K562 (cell line): ENCODE data around the gene GPN3. TPM values are rescaled to one million over a fixed set of nuclear protein-coding genes. Genes with fewer than 3 reads are reported as not detected.
"Not testable (repeated sequence)": the region's sequence is repeated elsewhere in the genome, so short reads cannot be mapped to it uniquely, and the experiment has no call there.

Experiments
- ATAC-seq: fragments of 200-7000 bp; cut with Tn5 transposase; 3 replicates; pipeline ENCODE4 v1.9.1; 2020; ENCODE audit warnings: moderate library complexity
- BruUV-seq: library from RNA; stranded (reverse); fragments of 400-500 nt; replicated peaks from 2 replicates; lab custom pipeline; 2021; lab: Mats Ljungman, UMichigan
- CTCF ChIA-PET: fragments of 300-600 bp; formaldehyde crosslinking; extraction: SDS; loops from one replicate; lab custom pipeline; 2021; ENCODE audit warnings: low intra/inter-chr PET ratio; lab: Yijun Ruan, JAX
- POLR2A ChIA-PET: fragments of 300-600, 350-650 bp; sonication (Branson Sonifier 250); formaldehyde crosslinking; extraction: SDS; loops from one replicate; lab custom pipeline; 2021; ENCODE audit warnings: antibody characterized with exemption, inconsistent platforms; lab: Yijun Ruan, JAX
- DNase-seq, 4 experiments: peaks; one replicate each; pipeline versions ENCODE4 v3.0.0 to v3.0.0-alpha.2; 2011 to 2018; ENCODE audit warnings: low spot score in 3 of 4, mixed read lengths in 3 of 4; ENCODE audit errors: extremely low read depth in 1 of 4
- FAIRE-seq: peaks from 2 replicates; lab custom pipeline; 2011; peaks lifted over from hg19 to GRCh38; lab: Jason Lieb, UNC
- H2AFZ ChIP-seq: 2 replicates; pipeline ENCODE4 v1.6.0; 2011; ENCODE audit warnings: low read depth, low read length, control low read depth, inconsistent platforms
- H3K27ac ChIP-seq: fragments of 200-600 bp; 3 replicates; pipeline ENCODE4 v1.8.0; 2011; ENCODE audit warnings: low read depth, mild to moderate bottlenecking, control low read depth, inconsistent platforms, low read length, moderate library complexity, mixed read lengths; ENCODE audit errors: extremely low read depth
- H3K27me3 ChIP-seq, 2 experiments: fragments of 300-600 bp in 1 of 2; 2 replicates in 1 of 2; 3 replicates in 1 of 2; pipeline versions ENCODE4 v1.6.0 to v1.8.0; 2011; ENCODE audit warnings: inconsistent platforms in 2 of 2, low read length in 2 of 2, mild to moderate bottlenecking in 1 of 2, mixed read lengths in 1 of 2, moderate library complexity in 1 of 2; ENCODE audit not compliant: control insufficient read depth in 2 of 2, insufficient read depth in 2 of 2
- H3K36me3 ChIP-seq: fragments of 300-600 bp; 3 replicates; pipeline ENCODE4 v1.8.0; 2011; ENCODE audit warnings: mild to moderate bottlenecking, low read length, inconsistent platforms; ENCODE audit not compliant: control insufficient read depth, insufficient read depth
- H3K4me1 ChIP-seq, 2 experiments: fragments of 200-600 bp in 1 of 2; replicated peaks in 1 of 2; 2 replicates in 1 of 2; 3 replicates in 1 of 2; pipeline versions ENCODE4 v1.5.1 to v1.8.0; 2011; ENCODE audit warnings: inconsistent platforms in 2 of 2, low read length in 2 of 2, mild to moderate bottlenecking in 1 of 2, mixed read lengths in 1 of 2, moderate library complexity in 1 of 2; ENCODE audit not compliant: control insufficient read depth in 2 of 2, insufficient read depth in 2 of 2
- H3K4me2 ChIP-seq: 2 replicates; pipeline ENCODE4 v1.6.1; 2011; ENCODE audit warnings: low read length, control low read depth, inconsistent platforms, mixed read lengths; ENCODE audit not compliant: insufficient read depth
- H3K4me3 ChIP-seq: fragments of 200-600 bp; sonication (generic), shearing (Covaris generic); 2 replicates; pipeline ENCODE4 v1.5.1; 2016; ENCODE audit warnings: control low read depth, inconsistent platforms
- H3K79me2 ChIP-seq: fragments of 200-600 bp; 3 replicates; pipeline ENCODE4 v1.8.0; 2011; ENCODE audit warnings: low read length, inconsistent platforms; ENCODE audit not compliant: control insufficient read depth, insufficient read depth
- H3K9ac ChIP-seq, 2 experiments: 2 replicates each; pipeline versions ENCODE4 v1.6.0 to v1.6.1; 2011; ENCODE audit warnings: low read depth in 2 of 2, low read length in 2 of 2, control low read depth in 1 of 2, inconsistent platforms in 1 of 2, mild to moderate bottlenecking in 1 of 2, mixed read lengths in 1 of 2; ENCODE audit not compliant: insufficient read depth in 1 of 2
- H3K9me1 ChIP-seq: one replicate; pipeline ENCODE4 v1.6.0; 2011; ENCODE audit warnings: inconsistent platforms, mild to moderate bottlenecking, low read length, moderate library complexity; ENCODE audit not compliant: control insufficient read depth, insufficient read depth
- H3K9me3 ChIP-seq: replicated peaks from 2 replicates; pipeline ENCODE4 v1.5.1; 2011; ENCODE audit warnings: low read depth, low read length, inconsistent platforms; ENCODE audit not compliant: control insufficient read depth, insufficient read depth
- H4K20me1 ChIP-seq: replicated peaks from 2 replicates; pipeline ENCODE4 v1.6.1; 2011; ENCODE audit warnings: low read length, inconsistent platforms, mixed read lengths; ENCODE audit not compliant: control insufficient read depth, insufficient read depth
- BCOR ChIP-seq: fragments of 450-650 bp; IDR thresholded peaks from 2 replicates; pipeline ENCODE4 v1.6.1; 2016
- JUND ChIP-seq, 2 experiments: IDR thresholded peaks; 2 replicates in 1 of 2; 3 replicates in 1 of 2; pipeline ENCODE4 v1.6.1; 2011; ENCODE audit warnings: borderline replicate concordance in 2 of 2, low read depth in 2 of 2, low read length in 2 of 2, improper control_type of control experiment in 1 of 2, missing biosample characterization in 1 of 2, missing genetic modification characterization in 1 of 2, missing genetic modification reagents in 1 of 2
- MLLT1 ChIP-seq, 2 experiments: fragments of 450-650 bp; IDR thresholded peaks; 2 replicates each; pipeline ENCODE4 v1.6.1; 2016
- RBM25 ChIP-seq: fragments of 200-400 bp; formaldehyde crosslinking; IDR thresholded peaks from 2 replicates; pipeline ENCODE4 v1.6.1; 2018; ENCODE audit warnings: low read length, low read depth, moderate library complexity; ENCODE audit not compliant: severe bottlenecking
- SOX6 ChIP-seq: fragments of 450-650 bp; IDR thresholded peaks from 2 replicates; pipeline ENCODE4 v1.6.1; 2014; ENCODE audit warnings: mild to moderate bottlenecking
- ZNF121 ChIP-seq: sonication (generic); formaldehyde crosslinking; conservative IDR thresholded peaks from 2 replicates; pipeline ENCODE4 v1.8.0; 2022; ENCODE audit warnings: missing genetic modification reagents
- ZNF384 ChIP-seq: IDR thresholded peaks from 2 replicates; pipeline ENCODE4 v1.6.1; 2012; ENCODE audit warnings: low read depth, low read length, improper control_type of control experiment
- WGBS: fragments of 100-300 bp; shearing (Covaris generic); methylation state at CpG from one replicate; pipeline ENCODE4 v1.1.6; 2016; ENCODE audit warnings: low coverage, mixed read lengths; ENCODE audit not compliant: insufficient coverage; ENCODE audit errors: missing lambda C conversion rate; 5-methylcytosine and 5-hydroxymethylcytosine counted together
- in situ Hi-C: fragments of 300-500 bp; cut with MboI; formaldehyde crosslinking; loops from 4 replicates; pipeline ENCODE4 v1.15.0; 2018; ENCODE audit warnings: inconsistent platforms, mixed read lengths
- intact Hi-C: fragments of 100-400 bp; cut with micrococcal nuclease; formaldehyde crosslinking; loops from 2 replicates; pipeline ENCODE4 v1.14.2; 2022
- polyA plus RNA-seq, 8 experiments: library from polyadenylated mRNA; depleted of rRNA in 4 of 8; stranded (reverse) in 5 of 8; unstranded in 3 of 8; fragments of >200 nt; fragmentation: Nextera tagmentation in 2 of 8; fragmentation: Illumina TruSeq in 1 of 8; extraction: Ambion mirVana in 2 of 8; extraction: Trizol in 1 of 8; gene quantifications; 2 replicates each; pipeline versions ENCODE4 v1.2.1 to v1.2.3, GENCODE V29; 2011 to 2014; ENCODE audit warnings: inconsistent platforms in 1 of 8, missing spikeins in 1 of 8
- total RNA-seq, 7 experiments: library from RNA; depleted of rRNA in 6 of 7; stranded (reverse); fragments of >200 nt in 6 of 7; fragmentation: Illumina TruSeq in 2 of 7; extraction: Trizol in 2 of 7; gene quantifications; 2 replicates each; pipeline versions ENCODE4 v1.2.1 to v1.2.3, GENCODE V29; 2011 to 2021; ENCODE audit warnings: low replicate concordance in 1 of 7

Gene GPN3
- total and polyA plus RNA-seq, 9 of the 15 experiments (the other 6 are each of a cell fraction or from before 2014, with no cell fraction given), result 35.8 to 123 (median 64.2) TPM

DNA sequence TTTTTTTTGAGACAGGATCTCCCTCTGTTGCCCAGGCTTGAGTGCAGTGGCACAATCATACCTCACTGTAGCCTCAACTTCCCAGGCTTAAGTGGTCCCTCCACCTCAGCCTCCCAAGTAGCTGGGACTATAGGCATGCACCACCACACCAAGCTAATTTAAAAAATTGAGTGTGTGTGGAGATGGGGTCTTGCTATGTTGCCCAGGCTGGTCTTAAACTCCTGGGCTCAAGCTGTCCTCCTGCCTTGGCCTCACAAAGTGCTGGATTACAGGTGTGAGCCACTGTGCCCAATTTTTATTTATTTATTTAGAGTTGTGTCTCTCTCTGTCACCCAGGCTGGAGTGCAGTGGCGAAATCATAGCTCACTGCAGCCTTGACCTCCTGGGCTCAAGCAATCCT is 47.4 kb downstream of the GPN3 start:
- H2AFZ ChIP-seq, CTCF ChIA-PET, H3K36me3 ChIP-seq, H3K9me3 ChIP-seq, H3K79me2 ChIP-seq, H3K9ac ChIP-seq, H3K27ac ChIP-seq, H3K27me3 ChIP-seq, FAIRE-seq, H3K4me3 ChIP-seq, intact Hi-C loops, H4K20me1 ChIP-seq, DNase-seq, H3K9me1 ChIP-seq, BruUV-seq: not testable (repeated sequence)
- in situ Hi-C loops, result loop anchor here (10.0 kb wide), 1 partner anchor 316 kb away; no protein-coding TSS in a partner anchor
- POLR2A ChIA-PET, result interaction anchor here (0.6 to 3.2 kb wide), 8 partner anchors 11 to 356 kb away, joined by 3 to 26 read pairs (median 4); partner anchors contain the start of genes ANAPC7 and ARPC3
- TF ChIP-seq ZNF121, result peak; percentile 96
- peak; percentile 30; the same call in 1 of the 2 replicates for TF ChIP-seq BCOR
- TF ChIP-seq RBM25, result peak; percentile 54
- WGBS, result 64% methylated on average over 1 of the region's 1 CpG
- Histone ChIP-seq H3K4me1 (peaks cover 21 to 22% of the 10 kb centered on the region in 2 experiments; a peak in 4 of 5 replicates), H3K4me2 (peak overlapping the region; percentile 9; the same call in 1 of the 2 replicates)
- peak; percentile 7; the same call in 1 of the 3 replicates for ATAC-seq

DNA sequence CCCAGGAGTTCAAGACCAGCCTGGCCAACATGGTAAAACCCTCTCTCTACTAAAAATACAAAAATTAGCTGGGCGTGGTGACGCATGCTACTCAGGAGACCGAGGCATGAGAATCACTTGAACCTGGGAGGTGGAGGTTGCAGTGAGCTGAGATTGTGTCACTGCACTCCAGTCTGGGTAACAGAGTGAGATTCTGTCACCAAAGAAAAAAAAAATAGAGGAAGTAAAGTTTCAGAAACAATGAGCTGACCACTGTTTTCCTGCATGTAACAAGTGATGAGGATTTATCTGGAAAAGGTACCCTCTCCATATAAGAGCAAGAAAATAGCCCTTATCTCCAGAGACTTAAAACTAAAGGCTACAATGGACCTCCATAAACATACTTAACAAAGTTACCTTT is 50.9 kb downstream of the GPN3 start:
- H2AFZ ChIP-seq, result peak overlapping the region; percentile 2
- H3K9me3 ChIP-seq; H3K9me1 ChIP-seq; H3K4me3 ChIP-seq; DNase-seq; H3K27me3 ChIP-seq; H4K20me1 ChIP-seq; CTCF ChIA-PET; in situ Hi-C loops; H3K79me2 ChIP-seq; BruUV-seq; H3K4me2 ChIP-seq; H3K9ac ChIP-seq; H3K36me3 ChIP-seq; intact Hi-C loops; TF ChIP-seq JUND (IDR thresholded peaks at IDR 0.05; ENCODE audit: borderline replicate concordance, low read depth, low read length): not testable (repeated sequence)
- FAIRE-seq, result peak; percentile 11
- TF ChIP-seq JUND (tag; IDR thresholded peaks at IDR 0.05; ENCODE audit: borderline replicate concordance, low read depth, low read length), result 0 out of 3 replicates have a peak, but pooled peaks have one; percentile 9
- TF ChIP-seq ZNF384, result peak; percentile 19; the same call in 1 of the 2 replicates
- TF ChIP-seq MLLT1 (IDR thresholded peaks at IDR 0.05), result 0 out of 4 replicates have a peak, but pooled peaks of 1 of the 2 experiments have one; percentile 15
- TF ChIP-seq SOX6, result peak; percentile 71; the same call in 1 of the 2 replicates
- POLR2A ChIA-PET, result interaction anchor here (1.1 to 1.3 kb wide), 2 partner anchors 20 to 63 kb away, joined by 3 read pairs; no protein-coding TSS in a partner anchor
- ATAC-seq, result peak; percentile 12; the same call in 2 of the 3 replicates
- H3K4me1 ChIP-seq, result peaks cover 21% of the 10 kb centered on the region in 2 experiments; a peak in 4 of 5 replicates
- WGBS, result 79% methylated on average over 3 of the region's 3 CpGs
- peak overlapping the region; percentile 12; the same call in 1 of the 3 replicates for H3K27ac ChIP-seq

DNA sequence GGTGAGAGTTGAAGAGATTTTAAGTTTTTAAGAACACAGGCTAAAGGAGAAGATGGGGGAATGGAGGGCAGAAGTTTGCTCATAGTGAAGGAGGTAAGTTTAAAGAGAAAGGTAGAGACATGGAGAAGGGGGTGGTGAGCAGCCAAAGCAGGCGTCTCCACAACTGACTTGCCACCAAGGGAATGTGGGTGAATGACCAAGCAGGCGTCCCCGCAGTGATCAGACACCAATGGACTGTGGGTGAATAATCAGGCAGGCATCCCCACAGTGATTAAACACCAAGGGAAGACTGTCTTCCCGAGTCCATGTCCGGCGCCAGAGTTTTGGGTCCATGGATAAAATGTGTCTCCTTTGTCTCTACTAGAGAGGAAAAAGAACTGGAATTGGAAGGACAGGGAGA is 58.0 kb downstream of the GPN3 start:
- FAIRE-seq, H4K20me1 ChIP-seq, H3K4me2 ChIP-seq, H3K9ac ChIP-seq, CTCF ChIA-PET, H3K4me3 ChIP-seq, H3K27ac ChIP-seq, DNase-seq, intact Hi-C loops, H3K9me1 ChIP-seq, H3K79me2 ChIP-seq, ATAC-seq, H3K27me3 ChIP-seq, BruUV-seq, H3K36me3 ChIP-seq, in situ Hi-C loops, POLR2A ChIA-PET, H3K9me3 ChIP-seq, H3K4me1 ChIP-seq: not testable (repeated sequence)
- WGBS, result 65% methylated on average over 6 of the region's 6 CpGs
- H2AFZ ChIP-seq, result peak overlapping the region; percentile 38; the same call in 1 of the 2 replicates
